Stimulated activated CD8-positive, alpha-beta memory T cell treated with anti-CD3 and anti-CD28 coated beads, Interleukin-7, amount 100 ng/mL, for 1 hour (primary cell): ENCODE measurements around the gene GGACT.

Source experiments
- DNase-seq, 2 donors: peaks; one replicate each; pipeline ENCODE4 v3.0.0-alpha.2; 2020; ENCODE audit warnings: low read depth in 2 of 2

The GGACT gene

DNA sequence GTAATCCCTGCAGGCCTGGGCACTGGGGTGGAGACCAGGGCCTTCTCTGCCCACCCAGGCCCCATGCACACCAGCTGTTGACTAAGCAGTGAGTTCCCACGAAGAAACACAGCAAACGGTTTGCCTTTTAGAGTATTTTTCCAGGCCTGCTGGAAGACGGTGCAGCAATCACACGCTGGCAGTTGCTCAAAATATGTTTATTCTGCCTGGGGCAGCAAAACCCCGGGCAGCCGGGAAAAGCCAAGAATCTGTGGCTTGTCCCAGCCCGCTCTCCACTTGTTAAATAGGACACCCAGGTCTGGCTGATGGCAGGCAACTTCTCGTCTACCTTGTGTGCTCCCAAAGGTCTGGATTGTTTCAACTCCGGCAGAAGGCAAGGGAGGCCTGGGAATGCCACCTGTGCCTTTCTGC lies 40.8 kb downstream of the GGACT start:
- DNase-seq, result no peak

DNA sequence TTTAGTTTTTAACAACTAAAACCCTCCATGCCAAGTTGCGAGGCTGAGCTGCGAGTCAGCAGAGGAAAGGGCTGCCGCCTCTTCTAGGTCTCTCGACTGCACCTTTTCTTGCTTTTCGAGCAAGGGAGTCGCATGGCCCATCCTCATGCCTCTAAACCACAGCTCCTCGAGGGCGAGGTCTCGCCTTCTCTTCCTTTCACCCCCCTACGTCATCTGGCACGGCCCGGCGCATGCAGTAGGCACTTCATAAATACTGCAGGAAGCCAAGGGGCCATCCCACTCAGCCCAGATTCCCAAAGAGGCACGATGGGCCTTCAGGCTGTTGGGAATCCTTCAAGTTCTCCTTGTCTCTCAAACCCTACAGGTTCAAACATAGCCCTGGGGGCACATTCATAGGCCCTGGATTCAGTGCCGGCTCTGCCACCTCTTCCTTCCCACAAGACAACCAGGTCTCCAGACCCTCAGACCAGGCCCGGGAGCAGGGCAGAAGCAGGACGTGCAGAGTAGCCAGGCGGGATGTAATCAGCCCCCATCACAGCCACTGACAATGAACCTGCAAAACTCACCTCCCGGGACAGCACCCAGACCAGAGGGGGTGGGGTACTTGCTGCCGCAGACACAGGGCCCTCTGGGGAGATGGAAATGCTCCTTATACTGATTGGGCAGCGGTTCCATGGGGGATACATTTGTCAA lies 41.7 kb downstream of the GGACT start:
- no peak for DNase-seq

DNA sequence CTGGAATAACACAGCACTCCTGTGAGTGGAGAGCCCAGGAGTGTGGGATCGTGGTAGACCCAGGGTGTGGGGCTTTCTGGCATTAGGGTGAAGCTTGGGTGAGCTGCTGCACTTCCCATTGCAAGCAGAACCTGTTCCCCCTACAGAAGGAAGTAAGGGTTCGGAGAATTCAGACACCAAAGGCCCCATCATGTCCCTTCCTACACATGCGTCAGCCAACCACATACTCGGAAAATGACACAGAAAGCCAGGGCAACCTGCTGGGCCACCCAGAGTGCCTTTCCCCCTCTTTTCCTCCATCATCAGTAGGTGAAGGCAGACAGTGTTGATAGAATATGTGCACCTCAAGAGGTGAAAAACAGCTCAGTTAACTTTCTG lies 42.9 kb downstream of the GGACT start:
- no peak for DNase-seq

DNA sequence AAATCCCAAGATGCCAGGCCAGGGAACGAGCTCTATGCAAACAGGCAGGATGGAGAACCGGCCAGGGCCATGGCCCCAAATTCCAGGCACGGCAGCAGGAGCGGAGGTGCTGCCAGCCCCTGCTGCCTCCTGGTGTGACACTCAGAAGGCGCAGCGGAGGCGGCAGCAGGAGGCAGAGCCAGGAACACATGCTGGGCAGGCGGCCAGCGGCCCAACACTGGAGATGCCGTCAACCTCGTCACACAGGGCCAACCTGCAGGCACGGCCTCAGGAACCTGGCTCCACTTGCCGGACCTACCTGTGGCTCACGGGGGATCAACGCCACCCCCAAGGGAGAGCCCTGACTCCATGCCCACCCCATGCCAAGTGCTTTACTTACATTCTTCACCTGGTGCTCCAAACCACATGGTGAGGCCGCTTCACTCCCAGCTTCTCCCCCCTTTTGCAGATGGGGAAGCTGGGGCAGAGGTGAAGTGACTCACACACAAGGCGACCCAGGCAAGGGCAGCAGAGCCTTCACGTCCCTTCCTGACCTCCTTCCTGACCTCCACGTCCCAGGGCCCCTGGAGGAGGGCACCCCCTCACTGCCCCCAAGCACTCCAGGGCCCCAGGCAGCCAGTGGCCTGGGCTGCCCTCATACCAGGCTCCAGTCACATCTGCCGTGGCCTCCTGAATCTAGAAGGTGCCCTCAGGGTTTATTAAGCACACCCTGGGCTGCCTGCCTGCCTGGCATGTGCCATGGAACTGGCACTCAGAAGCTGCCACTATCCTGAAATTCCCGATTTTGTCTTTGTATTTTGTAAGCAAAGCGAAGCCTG lies 43.5 kb downstream of the GGACT start:
- no peak for DNase-seq

DNA sequence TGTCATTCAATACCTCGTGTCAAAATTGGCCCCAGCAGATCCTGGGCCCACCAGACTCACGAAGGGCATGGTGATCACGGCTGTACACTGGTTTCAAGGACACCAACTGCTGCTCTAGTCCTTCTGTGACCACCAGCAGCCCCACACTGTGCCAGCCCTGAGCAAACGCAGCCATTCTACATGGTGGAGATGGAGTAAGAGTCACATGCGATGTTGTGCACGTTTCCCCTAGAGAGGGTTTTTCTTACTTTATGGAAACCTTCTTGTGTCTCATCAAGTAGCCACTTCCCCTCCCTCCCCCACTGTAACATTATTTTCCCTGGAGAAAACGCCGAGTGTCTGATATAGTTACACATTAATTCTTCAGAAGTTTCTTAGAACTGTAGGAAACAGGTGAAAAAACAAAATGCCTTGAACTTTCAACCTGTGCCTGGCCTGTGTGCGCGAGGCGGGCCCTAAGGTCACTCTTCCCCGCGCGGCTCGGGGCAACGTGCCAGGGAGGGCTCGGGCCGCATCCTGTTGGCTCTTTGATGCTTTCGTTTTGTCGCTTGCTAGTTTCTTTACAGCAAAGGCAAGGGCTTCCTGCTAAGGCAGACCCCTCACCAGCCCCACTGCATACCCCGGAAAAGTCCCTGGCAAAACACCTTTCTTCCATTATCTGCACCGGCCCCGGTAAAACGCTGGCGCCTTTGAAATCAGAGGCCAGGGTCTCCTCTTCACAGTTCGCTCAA lies 44.6 kb downstream of the GGACT start:
- no peak for DNase-seq

DNA sequence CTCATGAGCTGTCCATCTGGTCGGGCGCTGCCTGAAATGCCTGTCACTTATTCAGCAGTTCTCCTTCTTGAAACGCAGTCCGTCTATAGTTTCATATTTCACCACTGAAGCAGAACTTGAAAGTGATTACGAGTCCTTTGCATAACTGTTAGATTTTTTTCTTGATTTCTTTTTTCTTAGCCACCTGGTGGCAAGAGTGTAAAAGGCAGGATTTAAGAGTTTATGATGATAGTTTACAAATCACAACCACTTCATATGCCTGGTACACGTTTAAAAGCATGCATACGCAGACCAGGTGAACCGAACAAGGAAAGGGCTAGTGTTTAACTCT lies 45.8 kb downstream of the GGACT start:
- DNase-seq, result no peak

DNA sequence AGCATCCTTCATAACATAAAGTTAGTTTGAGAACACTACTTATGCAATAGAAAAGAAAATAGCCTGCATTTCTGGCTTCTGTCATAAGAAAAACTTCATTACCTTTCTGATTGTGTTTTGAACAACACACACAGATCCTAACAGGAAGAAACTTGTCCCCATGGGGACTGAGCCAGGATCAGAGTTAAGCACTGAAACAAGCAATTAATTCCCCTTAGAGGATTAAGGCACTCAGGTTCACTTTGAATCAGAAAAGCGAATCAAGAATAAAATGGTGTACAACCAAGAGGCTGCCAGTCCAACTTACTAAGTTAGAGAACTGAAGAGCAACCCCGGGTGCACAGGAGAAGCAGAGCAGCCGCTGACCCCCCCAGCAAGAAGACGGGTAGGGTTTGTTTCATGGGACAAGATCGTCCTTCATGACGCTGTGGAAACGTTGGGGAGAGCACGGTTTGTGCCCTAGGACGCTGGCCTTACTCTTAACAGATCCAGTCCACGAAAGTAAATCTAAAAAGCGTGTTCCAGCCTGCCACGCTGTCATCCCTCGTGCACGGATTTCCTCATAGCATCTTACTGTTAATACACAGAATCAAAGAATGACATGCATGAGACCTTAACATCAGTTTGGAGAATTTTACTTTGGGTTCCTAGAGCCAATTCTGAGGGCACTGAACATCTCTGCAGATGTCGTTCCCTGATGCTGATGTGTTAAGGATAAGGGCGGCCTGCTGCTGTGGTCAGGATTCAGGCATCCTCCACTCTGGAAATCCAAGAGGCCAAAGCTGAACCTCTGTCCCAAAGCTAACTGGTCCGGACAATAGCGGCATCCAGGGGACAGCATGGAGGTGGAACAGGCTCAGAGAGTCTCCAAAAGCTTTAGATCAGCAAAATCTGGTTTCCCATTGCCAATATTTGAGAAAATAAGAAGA lies 46.4 kb downstream of the GGACT start:
- DNase-seq, result no peak

DNA sequence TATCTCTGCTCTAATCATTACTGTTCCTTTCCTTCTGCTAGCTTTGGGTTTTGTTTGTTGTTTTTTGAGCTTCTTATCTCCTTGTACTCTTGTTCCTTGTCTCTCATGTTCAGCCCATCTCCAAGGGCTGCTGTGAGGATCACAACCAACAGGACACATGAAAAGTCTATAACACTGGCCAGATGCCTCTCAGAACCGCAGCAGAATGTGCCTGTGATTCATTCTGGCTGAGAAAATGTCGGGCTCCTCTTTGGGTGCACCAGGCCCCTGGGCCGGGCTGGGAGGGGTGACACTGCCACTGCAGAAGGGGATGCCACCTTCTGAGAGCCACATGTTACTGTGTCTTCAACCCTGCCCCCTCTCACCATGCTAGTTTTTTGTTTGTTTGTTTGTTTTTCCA lies 48.0 kb downstream of the GGACT start:
- no peak for DNase-seq

DNA sequence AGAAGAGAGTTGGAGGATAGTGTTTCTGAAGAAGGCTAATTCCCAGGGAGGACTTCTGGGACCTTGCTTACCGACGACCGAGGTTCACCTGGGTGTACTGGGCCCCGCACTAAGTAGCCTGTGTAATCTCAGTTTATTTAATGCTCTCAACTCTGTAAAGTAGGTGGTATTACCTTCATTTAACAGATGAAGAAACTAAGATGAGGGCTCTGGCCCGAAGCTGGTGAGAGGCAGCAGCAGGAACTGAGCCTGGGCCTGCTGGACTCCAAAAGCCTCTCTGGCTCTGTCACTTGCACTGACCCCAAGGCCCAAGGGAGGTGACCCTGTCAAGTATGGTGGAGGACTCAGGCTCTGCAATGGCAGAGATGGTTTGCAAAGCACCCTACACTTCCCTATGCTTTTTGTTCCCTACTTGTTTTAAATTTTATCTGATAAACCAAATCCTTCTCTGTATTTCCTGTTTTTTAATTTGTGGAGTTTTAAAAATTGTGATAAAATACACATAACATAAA lies 50.6 kb downstream of the GGACT start:
- no peak for DNase-seq

DNA sequence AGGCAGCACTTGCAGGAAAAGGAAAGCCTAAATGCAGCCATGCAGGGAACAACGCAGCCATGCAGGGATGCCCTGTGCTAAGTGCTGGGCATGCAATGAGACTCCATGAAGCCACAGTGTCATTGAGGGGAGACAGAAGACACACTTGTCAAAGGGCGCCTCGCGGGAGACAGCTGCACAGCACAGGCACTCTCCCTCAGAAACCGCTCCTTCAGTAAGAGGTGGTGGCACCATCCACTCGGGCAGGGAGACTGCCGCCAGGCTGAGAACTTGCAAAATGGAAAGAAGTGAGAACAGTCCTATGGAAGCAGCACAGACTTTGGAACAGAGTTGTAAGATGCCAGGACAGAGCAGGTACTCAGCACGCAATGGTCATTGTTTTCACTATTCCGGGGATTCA lies 51.1 kb downstream of the GGACT start:
- DNase-seq, result no peak

DNA sequence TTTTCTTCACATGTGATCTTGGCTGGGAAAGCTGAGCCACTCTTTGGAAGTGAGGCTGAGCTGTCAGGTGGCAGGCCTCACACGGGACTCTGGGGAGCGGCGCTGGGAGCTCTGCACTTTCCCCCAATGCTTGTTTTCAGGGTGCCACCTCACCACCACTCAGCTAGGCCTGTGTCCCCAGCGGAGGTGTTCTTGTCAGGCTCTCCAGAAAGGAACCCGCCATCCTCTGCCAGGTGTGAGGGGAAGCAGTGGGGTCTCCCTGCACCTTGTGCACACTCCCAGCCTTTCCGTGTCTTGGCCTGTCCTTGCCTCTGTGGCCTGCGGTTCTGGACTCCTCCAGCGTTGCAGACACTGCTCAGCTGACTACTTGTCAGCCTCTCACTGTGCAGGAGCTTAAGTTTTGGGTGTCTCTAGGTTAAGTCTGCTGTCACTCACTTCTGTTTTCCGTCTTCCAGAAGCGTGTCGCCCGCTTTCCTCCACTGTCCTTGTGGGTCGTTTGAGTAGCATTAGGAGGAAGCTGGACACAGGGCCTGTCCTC lies 51.9 kb downstream of the GGACT start:
- DNase-seq, result no peak

DNA sequence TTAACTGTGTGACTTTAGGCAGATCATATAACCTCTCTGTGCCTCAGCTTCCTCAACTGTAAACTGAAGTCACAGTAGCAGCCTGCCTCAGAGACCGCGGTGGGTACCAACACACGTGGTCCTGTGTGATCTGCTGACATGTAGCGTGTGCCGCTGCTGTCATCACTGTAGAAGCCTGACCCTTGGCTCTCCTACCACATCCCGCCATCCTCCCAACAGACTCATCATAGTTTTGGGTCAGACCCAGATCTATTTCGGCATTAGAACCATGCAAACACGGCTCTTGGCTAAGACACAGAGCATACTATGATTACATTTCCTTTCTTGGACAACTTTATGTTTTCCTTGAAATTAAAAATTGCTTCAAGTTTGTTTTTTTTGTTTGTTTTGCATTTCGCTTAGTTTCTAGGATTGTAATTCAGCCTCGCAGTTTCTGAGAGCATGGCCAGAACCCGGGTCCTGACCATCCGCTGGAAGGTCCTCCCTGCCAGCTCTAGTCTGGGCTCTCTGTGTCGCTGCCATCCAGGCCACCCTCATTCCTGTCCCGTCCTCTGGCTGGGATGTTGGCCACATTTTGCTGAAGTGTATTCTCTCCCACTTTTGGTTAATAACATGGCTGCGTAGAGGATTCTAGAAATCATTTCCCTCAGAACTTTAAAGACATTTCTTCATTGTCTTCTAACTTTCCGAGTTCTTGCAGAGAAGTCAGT lies 53.0 kb downstream of the GGACT start:
- no peak for DNase-seq

DNA sequence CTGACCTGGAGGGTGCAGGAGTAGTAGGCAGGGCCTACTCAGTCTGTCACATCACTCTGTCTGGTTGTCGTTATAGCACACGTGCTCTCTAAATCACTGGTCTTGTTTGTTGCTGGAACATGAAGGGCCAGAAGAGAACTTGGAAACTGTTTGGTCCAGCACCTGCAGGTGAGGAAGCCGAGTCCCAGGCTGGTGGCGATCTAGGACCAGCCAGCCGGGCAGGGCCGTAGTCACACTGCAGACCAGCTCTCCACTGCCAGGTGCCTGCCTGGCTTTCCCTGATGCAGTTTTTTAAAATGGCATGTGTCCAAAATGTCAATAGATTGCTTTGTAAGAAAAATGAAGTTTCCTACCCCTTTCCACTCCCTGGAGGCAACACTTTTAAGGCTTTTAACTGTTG lies 53.7 kb downstream of the GGACT start:
- no peak for DNase-seq

DNA sequence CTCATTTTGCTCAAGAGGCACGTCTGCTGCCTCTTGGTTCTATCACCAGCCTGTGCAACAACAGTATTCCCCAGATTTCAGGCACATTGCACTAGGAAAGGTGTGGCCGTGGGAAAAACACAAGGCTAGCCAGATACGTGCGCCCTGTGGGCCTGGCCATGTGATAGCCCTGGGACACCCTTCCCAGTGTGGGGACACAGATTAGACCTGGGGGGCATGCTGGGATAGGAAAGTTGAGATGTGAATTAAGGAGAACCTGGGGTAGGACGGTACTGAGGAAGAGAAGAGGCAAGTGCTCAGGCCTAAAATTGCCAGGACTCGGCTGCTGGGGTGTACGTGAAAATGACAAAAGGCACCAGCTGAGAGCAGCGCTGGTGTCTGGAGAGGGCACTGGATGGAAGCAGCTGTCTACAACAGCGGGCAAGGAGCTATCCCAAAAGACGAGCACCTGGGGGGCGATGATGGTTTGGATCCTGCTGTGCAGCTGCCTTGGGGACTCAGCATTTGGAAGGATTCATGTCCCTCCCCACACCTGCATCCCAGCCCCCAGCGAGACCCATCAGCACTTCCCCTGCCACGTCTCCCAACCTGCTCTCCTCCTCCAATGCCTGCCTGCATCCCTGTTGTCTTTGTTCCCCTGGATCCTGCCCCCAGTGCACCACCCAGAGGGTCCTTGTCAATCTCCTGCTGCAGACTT lies 54.3 kb downstream of the GGACT start:
- no peak for DNase-seq

DNA sequence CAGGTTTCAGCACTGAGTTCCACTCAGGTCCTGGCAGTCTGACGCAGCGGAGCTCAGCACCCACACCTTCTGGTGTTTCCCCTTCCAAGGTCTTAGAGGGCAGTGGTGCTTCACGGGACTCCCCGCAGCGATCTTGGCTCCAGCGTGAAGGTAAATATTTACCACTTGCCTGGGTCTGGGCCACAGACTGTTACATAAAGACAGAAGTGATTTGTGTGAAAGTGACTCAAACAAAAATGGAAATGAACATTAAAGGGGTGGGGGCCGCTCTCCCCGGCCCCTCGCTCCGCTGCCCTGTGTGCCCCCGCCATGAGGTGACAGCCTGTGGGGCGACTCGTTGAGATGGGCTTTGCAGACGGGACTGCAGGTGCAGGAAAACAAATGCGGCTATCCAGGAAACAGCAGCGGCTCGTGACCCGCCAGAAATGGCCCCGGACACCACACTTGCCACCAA lies 55.0 kb downstream of the GGACT start:
- no peak for DNase-seq

DNA sequence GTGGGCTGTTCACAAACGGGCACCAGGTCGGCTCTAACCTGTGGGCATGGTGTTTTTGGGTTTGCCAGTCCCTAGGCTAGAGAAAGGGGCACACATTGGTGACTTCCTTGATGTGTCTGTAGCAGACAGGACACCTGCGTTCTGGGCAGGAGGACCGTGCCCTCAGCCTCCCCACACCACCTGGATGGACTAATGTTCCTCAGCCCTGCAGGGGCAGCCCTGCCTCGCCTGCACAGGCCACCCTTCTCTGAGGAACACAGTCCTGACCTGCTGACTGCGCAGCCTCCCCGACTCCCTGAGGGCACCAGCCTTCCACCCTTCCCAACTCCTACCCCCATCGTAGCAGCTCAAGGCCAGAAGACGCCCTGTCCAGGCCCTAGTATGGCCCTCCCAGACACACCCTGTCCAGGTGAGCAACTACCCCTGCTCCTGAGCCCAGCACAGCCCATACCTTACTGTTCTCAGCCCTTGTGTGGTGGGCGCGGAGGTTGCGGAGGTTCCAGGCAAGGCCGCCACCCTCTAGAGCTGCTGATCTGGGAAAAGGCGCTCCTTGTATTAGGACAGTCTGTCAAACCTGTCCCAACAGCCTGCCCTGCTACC lies 55.7 kb downstream of the GGACT start:
- DNase-seq, result no peak

DNA sequence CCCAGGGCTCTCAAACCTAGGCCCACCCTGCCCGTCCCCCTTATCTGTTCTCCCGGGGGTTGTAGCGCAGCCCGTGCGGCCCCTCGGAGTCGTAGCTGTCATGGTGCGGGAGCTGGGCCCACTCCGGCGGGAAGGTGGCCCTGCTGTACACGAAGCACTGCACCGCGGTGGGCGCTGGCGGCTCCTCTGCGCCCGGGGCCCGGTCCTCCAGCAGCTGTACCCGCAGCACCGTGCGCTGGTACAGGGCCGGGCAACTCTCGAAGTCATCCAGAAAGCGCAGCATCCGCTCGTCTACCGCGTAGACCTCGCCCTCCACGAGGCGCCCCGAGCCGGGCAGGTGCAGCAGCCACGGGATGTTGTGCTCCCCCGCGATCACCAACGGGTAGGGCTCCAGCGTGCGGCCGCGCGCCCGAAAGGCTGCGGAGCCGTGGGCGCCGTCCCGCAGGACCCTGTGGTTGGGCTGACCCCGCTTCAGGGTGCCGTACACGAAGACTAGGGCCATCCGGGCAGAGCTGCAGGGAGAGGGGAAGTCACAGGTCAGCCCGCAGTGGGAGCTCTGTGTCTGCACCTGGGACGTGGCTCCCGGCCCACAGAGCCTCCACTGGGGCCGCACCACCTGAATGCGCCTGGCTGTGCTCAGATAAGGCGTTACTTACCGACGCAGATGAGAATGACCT lies 56.4 kb downstream of the GGACT start:
- DNase-seq, result no peak

DNA sequence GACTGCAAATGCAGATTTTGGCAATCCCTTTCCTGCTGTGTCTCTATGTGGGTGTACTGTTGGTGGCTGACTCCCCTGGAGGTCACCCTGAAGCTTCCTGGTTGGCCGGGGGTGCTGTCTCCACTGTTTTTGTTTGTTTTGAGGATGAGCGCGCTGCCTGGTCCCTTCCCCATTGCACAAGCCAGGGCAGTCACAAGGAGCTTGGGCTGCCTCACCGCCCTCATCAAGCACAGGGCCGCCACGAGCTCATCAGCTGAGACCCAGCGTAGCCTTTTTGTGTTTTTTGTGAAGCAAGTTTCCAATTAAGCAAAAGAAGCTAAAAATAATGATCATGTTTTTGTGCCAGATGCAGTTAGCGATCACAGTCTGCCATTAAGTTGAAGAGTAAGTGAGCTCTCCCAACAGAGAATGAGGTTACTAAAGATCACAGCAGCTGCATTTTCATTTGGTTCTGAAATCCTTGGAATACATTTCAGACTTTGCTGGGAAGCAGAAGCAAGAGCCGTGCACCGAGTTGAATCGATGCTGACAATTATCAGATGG lies 57.8 kb downstream of the GGACT start:
- no peak for DNase-seq
